HepG2 (cell line): ENCODE data around the gene NIN. TPM values are rescaled to one million over a fixed set of nuclear protein-coding genes. Genes with fewer than 3 reads are reported as not detected.

ENCODE experiments used
- ATAC-seq: fragments of 200-7000 bp; cut with Tn5 transposase; 3 replicates; pipeline ENCODE4 v1.9.1; 2020; ENCODE audit warnings: mild to moderate bottlenecking, moderate library complexity
- BruUV-seq: library from RNA; stranded (reverse); fragments of 400-500 nt; replicated peaks from 2 replicates; lab custom pipeline; 2021; lab: Mats Ljungman, UMichigan
- CTCF ChIA-PET: fragments of 300-600 bp; formaldehyde crosslinking; extraction: SDS; loops from one replicate; lab custom pipeline; 2021; ENCODE audit warnings: low total read pairs, inconsistent platforms, low intra/inter-chr PET ratio; lab: Yijun Ruan, JAX
- POLR2A ChIA-PET: fragments of 350-600 bp; sonication (Branson Sonifier 250); formaldehyde crosslinking; loops from one replicate; lab custom pipeline; 2020; ENCODE audit warnings: antibody characterized with exemption, inconsistent platforms; lab: Yijun Ruan, JAX
- DNase-seq: peaks from one replicate; pipeline ENCODE4 v3.0.0-alpha.2; 2015; ENCODE audit warnings: low spot score
- FAIRE-seq: peaks from 3 replicates; lab custom pipeline; 2011; peaks lifted over from hg19 to GRCh38; lab: Jason Lieb, UNC
- H2AFZ ChIP-seq: one replicate; pipeline ENCODE4 v1.6.1; 2011; ENCODE audit warnings: low read length, inconsistent platforms
- H3K27ac ChIP-seq: fragments of 300-600 bp; 3 replicates; pipeline ENCODE4 v1.8.0; 2011; ENCODE audit warnings: mixed run types, mild to moderate bottlenecking, mixed read lengths, low read length, inconsistent platforms; ENCODE audit not compliant: insufficient read depth; ENCODE audit errors: extremely low read length
- H3K27me3 ChIP-seq, 2 experiments: fragments of 200-600 bp in 1 of 2; 2 replicates in 1 of 2; 3 replicates in 1 of 2; pipeline versions ENCODE4 v1.6.0 to v1.8.0; 2011; ENCODE audit warnings: low read length in 2 of 2, mild to moderate bottlenecking in 2 of 2, moderate library complexity in 2 of 2, inconsistent platforms in 1 of 2; ENCODE audit not compliant: insufficient read depth in 2 of 2, control insufficient read depth in 1 of 2
- H3K36me3 ChIP-seq, 2 experiments: fragments of 200-600 bp in 1 of 2; replicated peaks in 1 of 2; 2 replicates in 1 of 2; 3 replicates in 1 of 2; pipeline versions ENCODE4 v1.5.1 to v1.8.0; 2011; ENCODE audit warnings: low read length in 2 of 2, inconsistent platforms in 1 of 2; ENCODE audit not compliant: insufficient read depth in 2 of 2, control insufficient read depth in 1 of 2
- H3K4me1 ChIP-seq: 2 replicates; pipeline ENCODE4 v1.5.1; 2012; ENCODE audit warnings: low read length, inconsistent platforms; ENCODE audit not compliant: insufficient read depth
- H3K4me2 ChIP-seq: 2 replicates; pipeline ENCODE4 v1.6.0; 2011; ENCODE audit warnings: low read depth, low read length, inconsistent platforms
- H3K4me3 ChIP-seq, 3 experiments: fragments of 200-600 bp in 1 of 3; sonication (generic), shearing (Covaris generic) in 1 of 3; replicated peaks in 1 of 3; 2 replicates each; pipeline ENCODE4 v1.5.1; 2011 to 2016; ENCODE audit warnings: low read length in 3 of 3, inconsistent platforms in 2 of 3, low read depth in 2 of 3, mild to moderate bottlenecking in 2 of 3, control low read depth in 1 of 3, mixed read lengths in 1 of 3; ENCODE audit not compliant: insufficient read depth in 1 of 3
- H3K79me2 ChIP-seq: one replicate; pipeline ENCODE4 v1.6.1; 2011; ENCODE audit warnings: low read length, inconsistent platforms; ENCODE audit not compliant: insufficient read depth
- H3K9ac ChIP-seq: 2 replicates; pipeline ENCODE4 v1.6.0; 2011; ENCODE audit warnings: mild to moderate bottlenecking, low read depth, low read length, inconsistent platforms; ENCODE audit not compliant: insufficient read depth
- H3K9me3 ChIP-seq: 2 replicates; pipeline ENCODE4 v1.5.1; 2012; ENCODE audit warnings: mild to moderate bottlenecking, low read length
- H4K20me1 ChIP-seq: 2 replicates; pipeline ENCODE4 v1.6.0; 2011; ENCODE audit warnings: inconsistent platforms, mild to moderate bottlenecking, low read length, moderate library complexity; ENCODE audit not compliant: insufficient read depth
- DDIT3 ChIP-seq: sonication (generic); formaldehyde crosslinking; IDR thresholded peaks from 2 replicates; pipeline ENCODE4 v1.4.0; 2020; ENCODE audit warnings: mild to moderate bottlenecking, missing genetic modification reagents
- LCORL ChIP-seq, 2 experiments: fragments of 450-650 bp in 1 of 2; sonication (generic) in 1 of 2; formaldehyde crosslinking in 1 of 2; IDR thresholded peaks; 2 replicates each; pipeline versions ENCODE4 v1.5.0 to v1.6.1; 2017 to 2020; ENCODE audit warnings: antibody characterized with exemption in 1 of 2, missing genetic modification reagents in 1 of 2
- SP4 ChIP-seq: sonication (generic); formaldehyde crosslinking; IDR thresholded peaks from 2 replicates; pipeline ENCODE4 v1.8.1; 2023; ENCODE audit warnings: mild to moderate bottlenecking, missing genetic modification reagents
- TEF ChIP-seq: sonication (generic); formaldehyde crosslinking; IDR thresholded peaks from 2 replicates; pipeline ENCODE4 v1.5.0; 2020; ENCODE audit warnings: missing genetic modification reagents
- U2AF1 ChIP-seq: fragments of 200-400 bp; formaldehyde crosslinking; optimal IDR thresholded peaks from 2 replicates; pipeline ENCODE3; 2017; ENCODE audit warnings: mild to moderate bottlenecking, low read depth, low read length
- ZFP82 ChIP-seq: sonication (generic); formaldehyde crosslinking; IDR thresholded peaks from 2 replicates; pipeline ENCODE4 v1.5.1; 2020; ENCODE audit warnings: mild to moderate bottlenecking, missing genetic modification reagents, borderline replicate concordance
- ZFX ChIP-seq: sonication (generic); formaldehyde crosslinking; IDR thresholded peaks from 2 replicates; pipeline ENCODE4 v1.4.0; 2020; ENCODE audit warnings: mild to moderate bottlenecking, low read depth, missing genetic modification reagents, moderate library complexity
- ZFYVE20 ChIP-seq: sonication (generic); formaldehyde crosslinking; IDR thresholded peaks from 2 replicates; pipeline ENCODE4 v1.8.0; 2023; ENCODE audit warnings: low read depth, mild to moderate bottlenecking, moderate library complexity, missing genetic modification reagents, borderline replicate concordance
- ZNF563 ChIP-seq: sonication (generic); formaldehyde crosslinking; IDR thresholded peaks from 2 replicates; pipeline ENCODE4 v1.8.0; 2022; ENCODE audit warnings: mild to moderate bottlenecking, moderate library complexity, missing genetic modification reagents
- ZNF703 ChIP-seq: sonication (generic); formaldehyde crosslinking; IDR thresholded peaks from 2 replicates; pipeline ENCODE4 v1.5.1; 2020; ENCODE audit warnings: missing genetic modification reagents, mild to moderate bottlenecking, moderate library complexity, borderline replicate concordance
- ZNF83 ChIP-seq: sonication (generic); formaldehyde crosslinking; IDR thresholded peaks from 2 replicates; pipeline ENCODE4 v1.4.0; 2020; ENCODE audit warnings: missing genetic modification reagents, mild to moderate bottlenecking, borderline replicate concordance
- WGBS: methylation state at CpG from one replicate; pipeline ENCODE4 v1.1.6; 2017; ENCODE audit warnings: low lambda C conversion rate; 5-methylcytosine and 5-hydroxymethylcytosine counted together
- in situ Hi-C: cut with HindIII; loops from 2 replicates; pipeline ENCODE4 v1.10.0; 2017; ENCODE audit warnings: low pct_unique_long_range_greater_than_20kb; ENCODE audit not compliant: extremely low pct_ligation_motif_present
- intact Hi-C: fragments of 100-400 bp; cut with micrococcal nuclease; formaldehyde crosslinking; loops from one replicate; pipeline ENCODE4 v1.10.0; 2022; ENCODE audit not compliant: unreplicated experiment
- polyA plus RNA-seq, 8 experiments: library from polyadenylated mRNA; depleted of rRNA in 3 of 8; stranded (reverse) in 7 of 8; unstranded in 1 of 8; fragments of >200 nt; fragmentation: Illumina TruSeq in 4 of 8; extraction: Trizol in 4 of 8; gene quantifications; 2 replicates each; pipeline versions ENCODE4 v1.2.1 to v1.2.3, GENCODE V29; 2011 to 2016; ENCODE audit warnings: low read depth in 4 of 8, missing spikeins in 1 of 8, mixed read lengths in 1 of 8; ENCODE audit not compliant: insufficient read depth in 1 of 8
- total RNA-seq, 5 experiments: library from RNA; depleted of rRNA; stranded (reverse); fragments of >200 nt; fragmentation: Illumina TruSeq; extraction: Trizol; gene quantifications; 2 replicates each; pipeline ENCODE4 v1.2.3, GENCODE V29; 2016; ENCODE audit warnings: low read depth in 1 of 5
- TF ChIP-seq, protein P1 (sequence below): sonication (generic); formaldehyde crosslinking; conservative IDR thresholded peaks from 2 replicates; pipeline ENCODE4 v1.8.0; 2022; ENCODE audit warnings: mild to moderate bottlenecking, moderate library complexity, missing genetic modification reagents
- TF ChIP-seq, protein P2 (sequence below), 2 experiments: sonication (generic) in 1 of 2; formaldehyde crosslinking in 1 of 2; IDR thresholded peaks; 2 replicates each; pipeline versions ENCODE4 v1.4.0 to v1.6.1; 2018 to 2020; ENCODE audit warnings: missing genetic modification reagents in 2 of 2, borderline replicate concordance in 1 of 2, low read depth in 1 of 2, mild to moderate bottlenecking in 1 of 2, missing biosample characterization in 1 of 2

The NIN gene
- total and polyA plus RNA-seq, 2 of the 13 experiments (the other 11 are each of a cell fraction or from before 2014, with no cell fraction given): 2.8 to 9.7 TPM

DNA sequence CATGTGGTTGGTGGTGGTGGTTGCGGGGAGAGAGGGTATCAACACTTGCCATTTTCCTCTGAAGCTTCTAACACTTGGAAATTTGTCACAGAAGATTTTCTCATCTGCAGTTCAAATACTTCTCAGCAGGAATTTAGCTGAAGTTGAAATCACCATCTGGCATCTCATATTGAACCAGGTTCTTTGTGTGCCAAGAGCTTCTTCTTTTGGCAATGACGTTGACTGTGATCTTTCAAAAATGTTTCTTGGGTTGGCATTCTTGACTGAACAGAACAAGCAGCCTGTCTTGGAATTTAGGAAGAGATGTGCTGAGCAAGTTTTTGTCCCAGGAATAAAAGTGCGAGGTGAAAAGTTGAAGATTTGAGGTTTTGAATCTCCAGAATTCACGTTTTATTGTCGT lies 8.7 kb upstream of the NIN start:
- TF ChIP-seq LCORL (IDR thresholded peaks at IDR 0.05) (no peak), LCORL (CRISPR knock-in tag; IDR thresholded peaks at IDR 0.05) (no peak), ZFX (CRISPR knock-in tag) (no peak), SP4 (CRISPR knock-in tag) (no peak), DDIT3 (CRISPR knock-in tag) (no peak), U2AF1 (no peak), ZNF83 (CRISPR knock-in tag) (no peak), ZNF563 (CRISPR knock-in tag) (no peak), ZFP82 (CRISPR knock-in tag) (no peak), TEF (CRISPR knock-in tag) (no peak), ZNF703 (CRISPR knock-in tag) (no peak), ZFYVE20 (CRISPR knock-in tag) (no peak)
- TF ChIP-seq, protein P1, sequence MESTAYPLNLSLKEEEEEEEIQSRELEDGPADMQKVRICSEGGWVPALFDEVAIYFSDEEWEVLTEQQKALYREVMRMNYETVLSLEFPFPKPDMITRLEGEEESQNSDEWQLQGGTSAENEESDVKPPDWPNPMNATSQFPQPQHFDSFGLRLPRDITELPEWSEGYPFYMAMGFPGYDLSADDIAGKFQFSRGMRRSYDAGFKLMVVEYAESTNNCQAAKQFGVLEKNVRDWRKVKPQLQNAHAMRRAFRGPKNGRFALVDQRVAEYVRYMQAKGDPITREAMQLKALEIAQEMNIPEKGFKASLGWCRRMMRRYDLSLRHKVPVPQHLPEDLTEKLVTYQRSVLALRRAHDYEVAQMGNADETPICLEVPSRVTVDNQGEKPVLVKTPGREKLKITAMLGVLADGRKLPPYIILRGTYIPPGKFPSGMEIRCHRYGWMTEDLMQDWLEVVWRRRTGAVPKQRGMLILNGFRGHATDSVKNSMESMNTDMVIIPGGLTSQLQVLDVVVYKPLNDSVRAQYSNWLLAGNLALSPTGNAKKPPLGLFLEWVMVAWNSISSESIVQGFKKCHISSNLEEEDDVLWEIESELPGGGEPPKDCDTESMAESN (CRISPR knock-in tag): no peak
- TF ChIP-seq, protein P2, sequence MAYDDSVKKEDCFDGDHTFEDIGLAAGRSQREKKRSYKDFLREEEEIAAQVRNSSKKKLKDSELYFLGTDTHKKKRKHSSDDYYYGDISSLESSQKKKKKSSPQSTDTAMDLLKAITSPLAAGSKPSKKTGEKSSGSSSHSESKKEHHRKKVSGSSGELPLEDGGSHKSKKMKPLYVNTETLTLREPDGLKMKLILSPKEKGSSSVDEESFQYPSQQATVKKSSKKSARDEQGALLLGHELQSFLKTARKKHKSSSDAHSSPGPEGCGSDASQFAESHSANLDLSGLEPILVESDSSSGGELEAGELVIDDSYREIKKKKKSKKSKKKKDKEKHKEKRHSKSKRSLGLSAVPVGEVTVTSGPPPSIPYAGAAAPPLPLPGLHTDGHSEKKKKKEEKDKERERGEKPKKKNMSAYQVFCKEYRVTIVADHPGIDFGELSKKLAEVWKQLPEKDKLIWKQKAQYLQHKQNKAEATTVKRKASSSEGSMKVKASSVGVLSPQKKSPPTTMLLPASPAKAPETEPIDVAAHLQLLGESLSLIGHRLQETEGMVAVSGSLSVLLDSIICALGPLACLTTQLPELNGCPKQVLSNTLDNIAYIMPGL (CRISPR knock-in tag; IDR thresholded peaks at IDR 0.05; ENCODE audit: borderline replicate concordance in 1 of 2, low read depth in 1 of 2): no peak
- Histone ChIP-seq H3K27ac (no peak overlapping the region), H3K79me2 (no peaks in the 10 kb centered on the region), H4K20me1 (no peaks in the 10 kb centered on the region), H3K9me3 (no peaks in the 10 kb centered on the region), H3K4me1 (peaks cover 52% of the 10 kb centered on the region), H3K9ac (no peak overlapping the region), H3K4me3 (no peak overlapping the region), H2AFZ (no peak overlapping the region), H3K27me3 (no peaks in the 10 kb centered on the region), H3K4me2 (no peak overlapping the region), H3K36me3 (no peaks in the 10 kb centered on the region)
- no TSS peak for BruUV-seq
- in situ Hi-C loops: no loop called here
- intact Hi-C loops: loop anchor here (2.0 kb wide), 1 partner anchor 21 kb away; no protein-coding TSS in a partner anchor
- ATAC-seq (no peak), DNase-seq (no peak), FAIRE-seq (no peak)
- WGBS: 74% methylated on average over 5 of the region's 5 CpGs
- ChIA-PET CTCF (no interaction called here), POLR2A (interaction anchor here (0.6 to 1.6 kb wide), 4 partner anchors 10 to 987 kb away, joined by 3 to 5 read pairs (median 3); partner anchors contain the start of gene NEMF)
